ENCODE results near the gene ARHGEF9. TPM values are rescaled to one million over a fixed set of nuclear protein-coding genes. Genes with fewer than 3 reads are reported as not detected.

ARHGEF9 gene
- total RNA-seq, 1 donor from 2014 or later: 18.9 TPM

GRCh38 chrX:63758011-63758410 is 27.0 kb downstream of the ARHGEF9 start:
- H3K36me3 Mint-ChIP-seq (ENCODE audit: low read depth): no peaks in the 10 kb centered on the region
- no peak overlapping the region for H3K4me3 Mint-ChIP-seq
- peaks cover 33% of the 10 kb centered on the region for H3K4me1 Mint-ChIP-seq
- H3K27ac Mint-ChIP-seq: no peak overlapping the region
- intact Hi-C loops (cut with micrococcal nuclease): loop anchor here (5.0 to 10.0 kb wide), 3 partner anchors 193 to 1774 kb away; partner anchors contain the start of genes AMER1 and LAS1L
- H3K27me3 Mint-ChIP-seq: no peaks in the 10 kb centered on the region
- H3K9me3 Mint-ChIP-seq: peaks cover 7% of the 10 kb centered on the region
- no peak for DNase-seq

DNA sequence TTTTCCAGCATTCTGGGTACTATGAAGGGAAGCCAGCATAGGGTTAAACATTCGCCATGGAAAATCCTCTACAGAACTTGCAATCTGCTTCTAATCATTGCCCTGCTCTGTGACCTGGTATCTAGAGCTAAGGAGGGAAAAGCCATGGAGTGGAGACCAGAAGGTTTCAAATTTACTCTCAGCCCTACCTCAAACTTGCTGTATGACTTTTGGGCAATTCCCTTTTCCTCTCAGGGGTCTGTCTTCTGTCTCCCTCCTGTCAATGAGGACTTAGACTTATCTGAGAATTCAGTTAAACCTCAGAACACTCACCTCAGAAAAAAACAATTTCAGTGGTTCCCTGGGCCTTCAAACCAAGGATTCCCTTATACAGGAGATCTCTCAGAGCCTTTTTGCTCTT is 29.1 kb downstream of the ARHGEF9 start:
- no peak for DNase-seq
- H3K27ac Mint-ChIP-seq: peak overlapping the region; percentile 48
- H3K9me3 Mint-ChIP-seq: peaks cover 7% of the 10 kb centered on the region
- H3K4me1 Mint-ChIP-seq: peaks cover 35% of the 10 kb centered on the region
- intact Hi-C loops (cut with micrococcal nuclease): loop anchor here (1.0 to 10.0 kb wide), 5 partner anchors 10 to 1776 kb away; partner anchors contain the start of genes AMER1, LAS1L and SPIN4
- H3K36me3 Mint-ChIP-seq (ENCODE audit: low read depth): no peaks in the 10 kb centered on the region
- H3K27me3 Mint-ChIP-seq: no peaks in the 10 kb centered on the region
- peak overlapping the region; percentile 99 for H3K4me3 Mint-ChIP-seq

GRCh38 chrX:63754860-63755579 is 30.0 kb downstream of the ARHGEF9 start:
- peak; percentile 95 for DNase-seq
- Mint-ChIP-seq H3K4me1 (peaks cover 38% of the 10 kb centered on the region), H3K27me3 (no peaks in the 10 kb centered on the region), H3K27ac (peak overlapping the region; percentile 99), H3K9me3 (peaks cover 7% of the 10 kb centered on the region), H3K36me3 (ENCODE audit: low read depth) (peaks cover 2% of the 10 kb centered on the region), H3K4me3 (peak overlapping the region; percentile 99)
- intact Hi-C loops (cut with micrococcal nuclease): loop anchor here (1.0 to 10.0 kb wide), 5 partner anchors 9 to 1777 kb away; partner anchors contain the start of genes AMER1, LAS1L and SPIN4

DNA sequence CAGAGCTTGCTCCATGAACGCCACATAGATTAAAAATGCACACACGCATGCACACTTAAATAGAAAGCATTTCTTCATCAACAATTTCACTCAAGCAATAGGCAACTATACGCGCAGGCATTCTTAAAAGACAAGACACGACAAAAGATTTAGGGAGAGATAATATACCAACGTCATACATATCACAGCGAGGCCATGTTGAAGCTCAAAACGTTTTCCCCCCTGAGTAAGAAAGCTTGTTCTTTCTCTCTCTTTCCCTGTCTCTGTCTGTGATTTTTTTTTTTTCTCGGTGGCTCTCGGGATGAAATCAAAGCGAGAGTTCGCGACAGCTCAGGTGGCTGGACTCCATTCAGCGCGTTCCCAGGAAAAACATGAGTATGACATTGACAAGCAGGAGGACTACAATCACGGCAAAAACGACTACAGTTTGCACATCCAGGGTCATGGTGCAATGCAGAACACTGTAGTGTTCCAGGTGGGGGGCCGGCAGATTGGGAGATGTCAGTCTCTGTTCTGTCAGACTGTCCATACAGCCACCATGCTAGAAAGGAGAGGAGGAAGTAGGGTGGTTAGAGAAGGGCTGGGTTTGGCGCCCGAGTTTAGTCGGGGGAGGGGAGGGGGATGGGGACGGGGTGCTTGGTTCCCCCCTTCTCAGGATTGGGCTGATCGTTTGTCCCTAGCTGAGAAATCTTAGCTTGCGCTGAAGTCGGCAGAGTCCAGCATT is 30.7 kb downstream of the ARHGEF9 start:
- peaks cover 4% of the 10 kb centered on the region for H3K36me3 Mint-ChIP-seq (ENCODE audit: low read depth)
- intact Hi-C loops (cut with micrococcal nuclease): loop anchor here (10.0 kb wide), 1 partner anchor 189 kb away; no protein-coding TSS in a partner anchor
- DNase-seq: peak; percentile 69
- peak overlapping the region; percentile 99 for H3K27ac Mint-ChIP-seq
- peaks cover 7% of the 10 kb centered on the region for H3K9me3 Mint-ChIP-seq
- H3K4me1 Mint-ChIP-seq: peaks cover 38% of the 10 kb centered on the region
- no peaks in the 10 kb centered on the region for H3K27me3 Mint-ChIP-seq
- H3K4me3 Mint-ChIP-seq: peak overlapping the region; percentile 99

DNA sequence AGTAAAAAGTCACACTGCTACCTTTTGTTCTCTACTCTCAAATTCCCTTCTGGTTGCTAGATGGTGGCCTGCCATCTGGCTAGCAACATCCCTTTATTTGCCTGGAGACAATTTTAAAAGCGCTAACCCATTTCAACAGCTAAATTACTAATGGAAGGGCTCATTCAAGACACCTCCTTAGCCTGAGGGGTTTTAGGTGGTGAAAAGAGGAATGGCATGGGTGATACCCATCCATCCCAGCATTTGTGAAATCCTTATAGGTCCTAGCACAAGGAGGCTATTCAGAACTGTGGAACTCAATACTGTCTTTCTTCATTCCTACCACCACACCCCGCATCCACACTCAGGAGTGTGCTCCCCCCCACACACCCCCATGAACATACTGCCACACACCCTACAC is 33.5 kb downstream of the ARHGEF9 start:
- Mint-ChIP-seq H3K4me1 (peaks cover 38% of the 10 kb centered on the region), H3K4me3 (no peak overlapping the region)
- intact Hi-C loops (cut with micrococcal nuclease): loop anchor here (10.0 kb wide), 1 partner anchor 187 kb away; no protein-coding TSS in a partner anchor

DNA sequence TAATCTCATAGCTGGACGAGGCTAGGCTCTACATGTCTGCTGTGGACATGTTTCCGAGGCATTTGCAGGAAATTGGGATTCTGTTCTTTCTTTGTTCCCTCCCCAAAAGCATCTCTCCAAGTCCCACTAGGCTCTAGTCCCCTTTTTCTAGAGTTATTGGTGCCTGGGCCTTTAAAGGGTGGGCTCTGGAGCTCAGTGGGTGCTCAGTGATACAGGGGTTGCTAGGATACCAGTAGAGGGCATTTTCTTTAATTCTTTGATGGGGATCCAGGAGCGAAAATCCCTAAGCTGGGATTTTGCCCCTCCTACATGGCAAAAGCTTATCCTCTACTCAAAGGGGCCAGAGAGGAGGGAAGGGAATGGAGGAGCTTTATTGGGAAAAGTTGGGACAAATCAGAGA is 34.2 kb downstream of the ARHGEF9 start:
- peaks cover 4% of the 10 kb centered on the region for H3K36me3 Mint-ChIP-seq (ENCODE audit: low read depth)
- H3K4me1 Mint-ChIP-seq: peaks cover 39% of the 10 kb centered on the region
- no peak overlapping the region for H3K4me3 Mint-ChIP-seq
- no peak overlapping the region for H3K27ac Mint-ChIP-seq
- intact Hi-C loops (cut with micrococcal nuclease): loop anchor here (10.0 kb wide), 1 partner anchor 186 kb away; no protein-coding TSS in a partner anchor
- H3K9me3 Mint-ChIP-seq: no peaks in the 10 kb centered on the region
- no peaks in the 10 kb centered on the region for H3K27me3 Mint-ChIP-seq
- no peak for DNase-seq

More for the DNA sequence above, 33.5 kb downstream of the ARHGEF9 start:
- no peak overlapping the region for H3K27ac Mint-ChIP-seq
- no peaks in the 10 kb centered on the region for H3K9me3 Mint-ChIP-seq
- no peak for DNase-seq
- H3K27me3 Mint-ChIP-seq: no peaks in the 10 kb centered on the region
- H3K36me3 Mint-ChIP-seq (ENCODE audit: low read depth): peaks cover 4% of the 10 kb centered on the region

DNA sequence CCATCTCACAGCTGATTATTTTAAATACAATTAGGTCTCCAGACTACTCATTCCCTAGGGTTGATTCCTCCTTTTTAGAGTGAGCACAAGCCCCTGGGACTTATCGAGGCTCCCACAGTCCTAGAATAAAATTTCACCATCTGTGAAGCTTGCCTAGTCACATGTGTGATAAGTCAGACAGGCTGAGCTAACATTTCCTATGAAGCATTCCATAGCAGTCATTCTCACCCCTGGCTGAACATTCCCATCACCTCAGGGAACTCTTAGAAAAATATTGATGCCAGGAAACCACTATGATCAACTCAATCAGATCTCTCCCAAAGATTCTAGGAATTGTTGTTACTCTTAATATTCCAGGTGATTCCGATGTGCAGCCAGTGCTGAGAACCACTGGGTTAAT is 37.7 kb downstream of the ARHGEF9 start:
- no peak overlapping the region for H3K4me3 Mint-ChIP-seq
- intact Hi-C loops (cut with micrococcal nuclease): no loop called here
- DNase-seq: no peak
- no peak overlapping the region for H3K27ac Mint-ChIP-seq
- H3K36me3 Mint-ChIP-seq (ENCODE audit: low read depth): peaks cover 6% of the 10 kb centered on the region
- H3K4me1 Mint-ChIP-seq: peaks cover 35% of the 10 kb centered on the region
- H3K27me3 Mint-ChIP-seq: no peaks in the 10 kb centered on the region
- no peaks in the 10 kb centered on the region for H3K9me3 Mint-ChIP-seq

DNA sequence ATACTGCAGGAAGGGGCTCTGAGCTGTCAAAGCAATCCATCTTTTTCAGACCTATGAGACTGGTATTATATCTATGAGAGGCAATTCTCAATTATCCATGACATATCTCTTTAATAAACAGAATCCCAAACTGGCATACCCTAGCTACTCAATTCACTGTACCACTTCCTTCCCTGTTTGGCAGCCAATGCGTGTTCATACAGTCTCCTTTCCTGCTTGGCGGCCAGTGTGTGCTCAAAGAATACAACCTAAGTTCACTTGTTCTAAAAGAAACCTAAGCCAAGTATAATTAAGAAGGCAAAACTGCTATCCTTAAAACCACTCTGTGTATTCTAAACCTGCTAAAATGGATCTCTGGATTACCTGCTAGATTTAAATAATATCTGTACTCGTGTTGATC is 38.3 kb downstream of the ARHGEF9 start:
- Mint-ChIP-seq H3K4me1 (peaks cover 37% of the 10 kb centered on the region), H3K27ac (peak overlapping the region; percentile 11), H3K27me3 (no peaks in the 10 kb centered on the region), H3K36me3 (ENCODE audit: low read depth) (peaks cover 6% of the 10 kb centered on the region), H3K4me3 (peak overlapping the region; percentile 19), H3K9me3 (no peaks in the 10 kb centered on the region)
- DNase-seq: no peak
- intact Hi-C loops (cut with micrococcal nuclease): loop anchor here (1.0 kb wide), 2 partner anchors 8 to 9 kb away; no protein-coding TSS in a partner anchor

DNA sequence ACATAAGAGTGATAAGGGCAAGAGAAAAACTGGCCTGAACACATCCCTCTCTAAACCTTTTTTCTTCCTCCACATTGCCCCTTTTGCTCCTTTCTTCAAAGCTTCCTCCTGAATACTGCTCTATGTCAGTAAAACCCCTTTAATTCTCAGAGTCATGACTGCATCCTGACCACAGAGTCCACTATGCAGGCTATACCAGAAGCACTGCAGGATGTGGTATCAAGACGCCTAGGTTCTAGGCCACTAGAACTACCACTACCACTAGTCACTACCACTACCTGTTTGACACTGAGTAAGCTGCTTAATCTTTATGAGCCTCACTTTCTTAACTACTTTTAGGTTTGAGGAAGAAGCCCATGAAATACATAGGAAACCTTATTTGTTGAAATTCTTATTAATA is 38.7 kb downstream of the ARHGEF9 start:
- peaks cover 7% of the 10 kb centered on the region for H3K36me3 Mint-ChIP-seq (ENCODE audit: low read depth)
- H3K4me1 Mint-ChIP-seq: peaks cover 39% of the 10 kb centered on the region
- H3K4me3 Mint-ChIP-seq: peak overlapping the region; percentile 62
- H3K27ac Mint-ChIP-seq: peak overlapping the region; percentile 68
- peak; percentile 81 for DNase-seq
- intact Hi-C loops (cut with micrococcal nuclease): loop anchor here (1.0 kb wide), 2 partner anchors 8 to 9 kb away; no protein-coding TSS in a partner anchor
- H3K27me3 Mint-ChIP-seq: no peaks in the 10 kb centered on the region
- no peaks in the 10 kb centered on the region for H3K9me3 Mint-ChIP-seq

DNA sequence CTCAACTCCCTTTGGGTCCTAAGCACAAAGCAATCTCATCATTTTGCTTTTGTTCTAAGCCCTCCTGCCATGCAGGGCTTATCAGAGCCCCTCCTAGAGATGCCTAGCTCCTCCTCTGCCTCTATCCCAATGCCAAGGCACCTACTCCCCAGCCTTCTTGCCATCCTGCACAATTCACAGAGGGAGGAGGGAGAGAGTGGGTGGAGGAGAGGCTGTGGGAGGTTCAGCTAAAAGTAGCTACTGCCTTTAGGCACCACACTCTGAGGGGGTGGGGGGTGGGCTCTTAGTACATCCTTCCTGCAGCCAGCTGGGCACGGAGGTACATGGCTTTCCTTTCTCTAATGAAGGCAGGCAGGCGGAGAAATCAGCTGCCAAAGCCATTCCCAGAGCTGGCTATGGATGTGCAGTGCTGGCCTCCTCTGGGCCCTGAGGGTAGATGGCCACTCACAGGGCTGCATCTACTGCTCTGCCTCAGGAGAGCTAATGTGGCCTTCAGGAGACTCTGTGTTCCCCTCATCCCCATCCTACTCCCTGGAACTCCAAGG is 40.1 kb downstream of the ARHGEF9 start:
- peaks cover 5% of the 10 kb centered on the region for H3K36me3 Mint-ChIP-seq (ENCODE audit: low read depth)
- no peak overlapping the region for H3K27ac Mint-ChIP-seq
- H3K27me3 Mint-ChIP-seq: no peaks in the 10 kb centered on the region
- no peak for DNase-seq
- intact Hi-C loops (cut with micrococcal nuclease): no loop called here
- peaks cover 39% of the 10 kb centered on the region for H3K4me1 Mint-ChIP-seq
- H3K9me3 Mint-ChIP-seq: no peaks in the 10 kb centered on the region
- H3K4me3 Mint-ChIP-seq: no peak overlapping the region

GRCh38 chrX:63743596-63743995 is 41.4 kb downstream of the ARHGEF9 start:
- Mint-ChIP-seq H3K36me3 (ENCODE audit: low read depth) (peaks cover 4% of the 10 kb centered on the region), H3K9me3 (no peaks in the 10 kb centered on the region), H3K27ac (no peak overlapping the region), H3K27me3 (no peaks in the 10 kb centered on the region), H3K4me3 (no peak overlapping the region), H3K4me1 (peaks cover 47% of the 10 kb centered on the region)
- DNase-seq: no peak
- intact Hi-C loops (cut with micrococcal nuclease): no loop called here

- intact Hi-C loops (cut with micrococcal nuclease): no loop called here
- H3K4me1 Mint-ChIP-seq: peaks cover 30% of the 10 kb centered on the region
These were observed 44.6 kb downstream of the ARHGEF9 start for GRCh38 chrX:63740382-63740781.

GRCh38 chrX:63739885-63740284 is 45.1 kb downstream of the ARHGEF9 start:
- Mint-ChIP-seq H3K27ac (no peak overlapping the region), H3K9me3 (no peaks in the 10 kb centered on the region), H3K4me1 (peaks cover 30% of the 10 kb centered on the region), H3K36me3 (ENCODE audit: low read depth) (peaks cover 4% of the 10 kb centered on the region), H3K27me3 (no peaks in the 10 kb centered on the region), H3K4me3 (no peak overlapping the region)
- intact Hi-C loops (cut with micrococcal nuclease): no loop called here
- DNase-seq: no peak

More at GRCh38 chrX:63740382-63740781, 44.6 kb downstream of the ARHGEF9 start:
- no peak for DNase-seq
- H3K27me3 Mint-ChIP-seq: no peaks in the 10 kb centered on the region
- H3K27ac Mint-ChIP-seq: no peak overlapping the region
- peaks cover 4% of the 10 kb centered on the region for H3K36me3 Mint-ChIP-seq (ENCODE audit: low read depth)
- H3K9me3 Mint-ChIP-seq: no peaks in the 10 kb centered on the region
- H3K4me3 Mint-ChIP-seq: no peak overlapping the region

Measured in activated CD4-positive, alpha-beta T cell treated with anti-CD3 and anti-CD28 coated beads, Interleukin-2, amount 10 ng/mL, durations not matched to agents 24 days and 14 days (primary cell).